Vagina (tissue), 2 donors: Measurements from ENCODE around the gene HCRTR1. TPM values are rescaled to one million over a fixed set of nuclear protein-coding genes. Genes with fewer than 3 reads are reported as not detected.
A peak's percentile ranks its signal among the peaks of the same experiment; 100 is the strongest.

Source experiments
- DNase-seq, 2 donors: peaks; one replicate each; pipeline ENCODE4 v3.0.0-alpha.2; 2017; ENCODE audit errors: extremely low spot score in 2 of 2
- H3K27ac ChIP-seq: fragments of 200-600 bp; sonication (generic); one replicate; pipeline ENCODE4 v1.5.1; 2019
- H3K27me3 ChIP-seq: fragments of 200-600 bp; sonication (generic); one replicate; pipeline ENCODE4 v1.5.1; 2019
- H3K36me3 ChIP-seq, 2 donors: fragments of 200-600 bp; sonication (generic); one replicate each; pipeline ENCODE4 v1.5.1; 2017 to 2019
- H3K4me1 ChIP-seq: fragments of 200-600 bp; sonication (generic); one replicate; pipeline ENCODE4 v1.5.1; 2019
- H3K4me3 ChIP-seq, 2 donors: fragments of 200-600 bp; sonication (generic); 1 replicate in 1 of 2; 2 replicates in 1 of 2; pipeline ENCODE4 v1.5.1; 2016 to 2019
- H3K9me3 ChIP-seq: fragments of 200-600 bp; sonication (generic); one replicate; pipeline ENCODE4 v1.5.1; 2019
- POLR2A ChIP-seq, 2 donors: fragments of 450-650 bp; IDR thresholded peaks; one replicate each; pipeline ENCODE4 v1.6.1; 2017; ENCODE audit warnings: antibody characterized with exemption in 2 of 2, mild to moderate bottlenecking in 2 of 2, moderate library complexity in 2 of 2
- POLR2AphosphoS5 ChIP-seq, 2 donors: sonication (generic); formaldehyde crosslinking; IDR thresholded peaks; one replicate each; pipeline ENCODE4 v1.9.0; 2017; ENCODE audit warnings: antibody characterized with exemption in 2 of 2, mild to moderate bottlenecking in 2 of 2, low read depth in 1 of 2; ENCODE audit not compliant: insufficient read depth in 1 of 2
- intact Hi-C: fragments of 100-400 bp; cut with DNase I; formaldehyde crosslinking; loops from one replicate; pipeline ENCODE4 v1.15.1; 2023
- total RNA-seq: library from RNA; depleted of rRNA; stranded (reverse); fragments of >200 nt; gene quantifications from one replicate; pipeline ENCODE4 v1.2.3, GENCODE V29; 2016
- TF ChIP-seq, protein P1 (sequence below), 3 experiments: fragments of 450-650 bp in 2 of 3; fragments of 200-600 bp in 1 of 3; sonication (generic) in 1 of 3; IDR thresholded peaks; one replicate each; pipeline ENCODE4 v1.5.1; 2017 to 2019; ENCODE audit warnings: antibody characterized with exemption in 3 of 3, mild to moderate bottlenecking in 2 of 3, moderate library complexity in 2 of 3

HCRTR1 gene
- total RNA-seq, 1 donor from 2014 or later: not detected

DNA sequence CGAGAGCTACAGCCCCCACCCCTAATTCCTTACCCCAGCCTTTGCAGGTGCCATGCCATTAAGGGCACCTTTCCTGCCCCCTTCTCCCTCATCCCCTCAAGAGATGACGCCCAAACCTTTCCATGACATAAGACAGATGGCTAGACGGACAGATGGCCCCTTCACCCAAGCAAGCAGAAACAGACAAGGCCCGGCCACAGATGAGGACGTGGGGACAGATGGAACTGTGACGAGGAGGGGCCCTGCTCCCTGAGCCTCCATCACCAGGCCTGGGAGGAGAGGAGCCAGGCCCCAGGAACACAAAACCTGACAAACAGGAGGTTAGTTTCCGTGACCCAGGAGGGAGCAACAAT, 51.9 kb downstream of the HCRTR1 start:
- H3K27me3 ChIP-seq: no peaks in the 10 kb centered on the region
- intact Hi-C loops: loop anchor here (5.0 kb wide), 2 partner anchors 33 to 48 kb away; partner anchors contain the start of gene COL16A1
- H3K36me3 ChIP-seq: no peaks in the 10 kb centered on the region
- DNase-seq: no peak
- peaks cover 90% of the 10 kb centered on the region for H3K4me1 ChIP-seq
- H3K27ac ChIP-seq: peak overlapping the region; percentile 72
- H3K9me3 ChIP-seq: no peaks in the 10 kb centered on the region
- H3K4me3 ChIP-seq: peak overlapping the region in 1 of 2 donors; percentile 12
- TF ChIP-seq POLR2AphosphoS5 (IDR thresholded peaks at IDR 0.05; ENCODE audit: insufficient read depth in 1 of 2, low read depth in 1 of 2): no peak
- TF ChIP-seq, protein P1, sequence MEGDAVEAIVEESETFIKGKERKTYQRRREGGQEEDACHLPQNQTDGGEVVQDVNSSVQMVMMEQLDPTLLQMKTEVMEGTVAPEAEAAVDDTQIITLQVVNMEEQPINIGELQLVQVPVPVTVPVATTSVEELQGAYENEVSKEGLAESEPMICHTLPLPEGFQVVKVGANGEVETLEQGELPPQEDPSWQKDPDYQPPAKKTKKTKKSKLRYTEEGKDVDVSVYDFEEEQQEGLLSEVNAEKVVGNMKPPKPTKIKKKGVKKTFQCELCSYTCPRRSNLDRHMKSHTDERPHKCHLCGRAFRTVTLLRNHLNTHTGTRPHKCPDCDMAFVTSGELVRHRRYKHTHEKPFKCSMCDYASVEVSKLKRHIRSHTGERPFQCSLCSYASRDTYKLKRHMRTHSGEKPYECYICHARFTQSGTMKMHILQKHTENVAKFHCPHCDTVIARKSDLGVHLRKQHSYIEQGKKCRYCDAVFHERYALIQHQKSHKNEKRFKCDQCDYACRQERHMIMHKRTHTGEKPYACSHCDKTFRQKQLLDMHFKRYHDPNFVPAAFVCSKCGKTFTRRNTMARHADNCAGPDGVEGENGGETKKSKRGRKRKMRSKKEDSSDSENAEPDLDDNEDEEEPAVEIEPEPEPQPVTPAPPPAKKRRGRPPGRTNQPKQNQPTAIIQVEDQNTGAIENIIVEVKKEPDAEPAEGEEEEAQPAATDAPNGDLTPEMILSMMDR (IDR thresholded peaks at IDR 0.05): no peak
- no peak for TF ChIP-seq POLR2A (IDR thresholded peaks at IDR 0.05)

DNA sequence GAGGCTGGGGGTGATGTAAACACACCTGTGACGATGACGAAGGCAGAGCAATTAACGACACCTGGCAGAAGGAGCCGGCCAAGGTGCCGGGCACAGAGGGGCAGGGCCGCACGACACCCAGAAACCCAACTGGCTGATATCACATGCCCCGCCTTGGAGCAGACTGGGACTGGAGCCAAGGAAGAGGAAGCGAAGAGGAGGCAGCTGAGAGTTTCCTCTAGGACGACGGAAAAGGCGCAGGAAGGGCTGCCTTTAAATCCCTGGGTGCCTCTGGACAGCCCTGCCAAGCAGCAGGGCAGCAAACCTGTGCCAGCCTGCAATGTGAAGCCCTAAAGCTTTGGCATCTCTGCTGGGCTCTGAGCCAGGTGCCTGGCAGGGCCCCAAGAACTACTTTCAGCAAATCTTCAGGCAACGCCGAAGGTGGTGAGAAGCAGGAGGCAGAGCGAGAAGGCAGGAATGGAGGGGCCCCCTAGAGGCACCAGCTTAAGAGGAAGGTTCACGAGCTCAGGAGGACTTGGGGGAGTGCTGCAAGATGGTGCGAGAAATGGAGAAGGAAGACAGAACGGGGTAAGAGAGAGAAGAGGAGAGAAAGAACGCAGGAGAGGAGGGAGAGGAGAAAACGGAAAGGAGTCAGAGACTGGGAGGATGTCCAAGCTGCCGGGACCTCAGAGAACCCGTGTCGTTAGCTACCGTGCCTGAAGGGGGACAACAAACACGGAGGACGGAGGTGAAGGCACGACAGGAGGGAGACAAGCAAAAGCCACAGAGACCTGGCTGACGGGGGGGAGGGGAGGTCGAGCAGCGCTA, 52.5 kb downstream of the HCRTR1 start:
- H3K27me3 ChIP-seq: no peaks in the 10 kb centered on the region
- peak overlapping the region; percentile 12 to 23 for H3K4me3 ChIP-seq
- H3K36me3 ChIP-seq: no peaks in the 10 kb centered on the region
- no peak for DNase-seq
- peak overlapping the region; percentile 72 for H3K27ac ChIP-seq
- peaks cover 90% of the 10 kb centered on the region for H3K4me1 ChIP-seq
- no peaks in the 10 kb centered on the region for H3K9me3 ChIP-seq
- peak; percentile 26 to 60 for TF ChIP-seq POLR2AphosphoS5 (IDR thresholded peaks at IDR 0.05; ENCODE audit: insufficient read depth in 1 of 2, low read depth in 1 of 2)
- TF ChIP-seq POLR2A (IDR thresholded peaks at IDR 0.05): no peak
- TF ChIP-seq, protein P1 (IDR thresholded peaks at IDR 0.05): no peak
- intact Hi-C loops: loop anchor here (5.0 kb wide), 2 partner anchors 32 to 47 kb away; partner anchors contain the start of gene COL16A1

DNA sequence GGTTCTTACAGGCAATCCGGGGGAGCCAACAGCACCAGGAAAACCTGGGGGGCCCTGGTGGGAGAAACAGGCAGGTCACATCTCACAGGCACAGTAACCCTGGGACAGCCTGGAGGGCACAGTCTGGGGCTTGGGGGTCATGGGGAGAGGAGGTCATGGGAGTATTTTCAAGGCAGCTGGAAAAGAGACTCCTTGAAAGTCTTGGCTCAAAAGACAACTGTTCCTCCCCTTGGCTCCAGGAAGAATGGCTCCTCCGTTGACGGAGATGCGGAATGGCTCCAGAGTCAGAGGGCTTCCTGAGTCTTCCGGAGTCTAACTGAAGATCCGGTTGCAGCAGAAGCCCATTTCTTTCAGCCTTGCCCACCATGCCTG, 53.1 kb downstream of the HCRTR1 start:
- Histone ChIP-seq H3K4me3 (peak overlapping the region in 1 of 2 donors; percentile 12), H3K27ac (peak overlapping the region; percentile 72), H3K4me1 (peaks cover 85% of the 10 kb centered on the region), H3K27me3 (no peaks in the 10 kb centered on the region), H3K36me3 (no peaks in the 10 kb centered on the region), H3K9me3 (no peaks in the 10 kb centered on the region)
- intact Hi-C loops: no loop called here
- TF ChIP-seq, protein P1 (IDR thresholded peaks at IDR 0.05): no peak
- no peak for TF ChIP-seq POLR2A (IDR thresholded peaks at IDR 0.05)
- no peak for TF ChIP-seq POLR2AphosphoS5 (IDR thresholded peaks at IDR 0.05; ENCODE audit: insufficient read depth in 1 of 2, low read depth in 1 of 2)
- DNase-seq: no peak

DNA sequence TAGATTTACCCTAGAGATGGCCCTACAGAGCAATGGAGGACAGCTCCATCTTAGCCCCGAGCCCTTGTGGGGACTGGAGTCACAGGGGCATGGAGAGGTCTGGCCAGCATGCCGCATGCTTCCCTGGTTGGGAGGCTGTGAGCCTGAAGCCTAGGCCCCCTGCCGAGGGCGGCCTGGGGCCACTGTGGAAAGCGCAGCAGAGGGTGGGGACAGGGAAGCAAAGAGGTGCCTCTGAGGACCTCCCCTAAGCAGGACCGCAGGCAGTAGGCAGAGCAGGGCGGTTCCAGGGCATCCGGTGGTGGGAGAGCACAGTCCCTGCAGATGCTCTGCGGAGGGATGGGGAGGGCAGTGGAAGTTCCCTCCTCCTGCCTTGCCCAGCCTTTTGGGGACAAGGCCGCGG, 53.7 kb downstream of the HCRTR1 start:
- Histone ChIP-seq H3K9me3 (no peaks in the 10 kb centered on the region), H3K4me1 (peaks cover 79% of the 10 kb centered on the region), H3K4me3 (no peak overlapping the region), H3K27me3 (no peaks in the 10 kb centered on the region), H3K27ac (peak overlapping the region; percentile 72), H3K36me3 (no peaks in the 10 kb centered on the region)
- intact Hi-C loops: no loop called here
- no peak for TF ChIP-seq POLR2A (IDR thresholded peaks at IDR 0.05)
- no peak for DNase-seq

DNA sequence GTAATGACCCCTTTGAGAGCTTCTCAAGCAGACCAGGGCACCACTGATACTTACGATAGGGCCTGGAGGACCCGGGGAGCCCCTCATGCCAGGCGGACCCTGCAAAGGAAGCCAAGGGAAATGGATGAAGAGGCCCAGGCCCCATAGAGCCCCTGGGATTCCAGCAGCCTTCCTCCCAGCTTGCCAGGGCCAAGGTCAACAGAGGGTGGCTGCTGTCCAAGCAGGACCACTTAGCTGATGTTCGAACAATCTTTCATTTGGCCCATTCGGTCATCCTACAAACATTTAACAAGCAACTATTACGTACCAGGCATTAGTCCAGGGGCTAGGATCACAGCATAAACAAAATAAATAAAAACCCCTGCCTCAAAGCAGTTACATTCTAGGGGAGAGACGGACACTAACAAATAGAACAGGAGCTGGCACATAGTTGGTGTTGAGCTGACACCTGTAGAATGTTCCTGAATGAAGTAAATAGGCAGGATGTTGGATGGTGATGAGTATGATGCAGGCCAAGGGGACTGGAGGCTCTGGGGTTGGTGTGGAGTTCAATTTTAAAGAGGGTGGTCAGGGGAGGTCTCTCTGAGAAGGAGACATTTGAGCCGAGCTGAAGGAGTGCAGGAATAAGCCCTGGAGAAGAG, 54.2 kb downstream of the HCRTR1 start:
- DNase-seq: no peak
- H3K4me1 ChIP-seq: peaks cover 74% of the 10 kb centered on the region

More for the DNA sequence above, 54.2 kb downstream of the HCRTR1 start:
- H3K9me3 ChIP-seq: no peaks in the 10 kb centered on the region
- TF ChIP-seq, protein P1 (IDR thresholded peaks at IDR 0.05): no peak
- TF ChIP-seq POLR2A (IDR thresholded peaks at IDR 0.05) (no peak), POLR2AphosphoS5 (IDR thresholded peaks at IDR 0.05; ENCODE audit: insufficient read depth in 1 of 2, low read depth in 1 of 2) (no peak)
- H3K27me3 ChIP-seq: no peaks in the 10 kb centered on the region
- intact Hi-C loops: no loop called here
- no peak overlapping the region for H3K4me3 ChIP-seq
- no peaks in the 10 kb centered on the region for H3K36me3 ChIP-seq
- peak overlapping the region; percentile 72 for H3K27ac ChIP-seq
